SK-N-SH (cell line): ENCODE results near the gene KCTD17.

Experiments
- CTCF ChIP-seq: fragments of 200-600 bp; sonication (generic); IDR thresholded peaks from 2 replicates; pipeline ENCODE4 v1.6.1; 2017; ENCODE audit warnings: antibody characterized with exemption, mild to moderate bottlenecking, moderate library complexity
- ELF1 ChIP-seq: IDR thresholded peaks from 2 replicates; pipeline ENCODE4 v1.4.0; 2012
- EZH2phosphoT487 ChIP-seq: fragments of 200-600 bp; sonication (generic); IDR thresholded peaks from 2 replicates; pipeline ENCODE4 v1.6.1; 2017; ENCODE audit warnings: low read depth, mixed run types, mild to moderate bottlenecking, antibody characterized with exemption, moderate library complexity, borderline replicate concordance
- MEF2A ChIP-seq: IDR thresholded peaks from 2 replicates; pipeline ENCODE4 v1.4.0; 2012; ENCODE audit warnings: low read depth, borderline replicate concordance
- NRF1 ChIP-seq: IDR thresholded peaks from 2 replicates; pipeline ENCODE4 v1.6.1; 2012; ENCODE audit warnings: low read depth, mild to moderate bottlenecking, low read length
- POLR2AphosphoS5 ChIP-seq: IDR thresholded peaks from 2 replicates; pipeline ENCODE4 v1.6.1; 2012; ENCODE audit warnings: low read depth, low read length
- RCOR1 ChIP-seq: fragments of 150-350 bp; IDR thresholded peaks from 2 replicates; pipeline ENCODE4 v1.6.1; 2017; ENCODE audit warnings: antibody characterized with exemption, low read length
- TCF12 ChIP-seq: IDR thresholded peaks from 2 replicates; pipeline ENCODE4 v1.4.0; 2012

- TF ChIP-seq CTCF (no peak), POLR2AphosphoS5 (no peak), NRF1 (no peak), RCOR1 (no peak), EZH2phosphoT487 (no peak), MEF2A (no peak), ELF1 (no peak), TCF12 (no peak)
Observed at GRCh38 chr22:37056246-37056645, 4.7 kb downstream of the KCTD17 start.
